IPS-NIHi7 (cell line): ENCODE measurements around the gene TAF5L.
"Not testable (repeated sequence)": the region's sequence is repeated elsewhere in the genome, so short reads cannot be mapped to it uniquely, and the experiment has no call there.

Experiments
- DNase-seq: peaks from one replicate; pipeline ENCODE4 v3.0.0; 2012; ENCODE audit warnings: mixed read lengths; ENCODE audit errors: extremely low spot score

Gene TAF5L

GRCh38 chr1:229603371-229604005 lies 22.4 kb downstream of the TAF5L start:
- DNase-seq, result no peak

GRCh38 chr1:229600229-229600628 lies 25.7 kb downstream of the TAF5L start:
- no peak for DNase-seq

- DNase-seq, result no peak
Measured at GRCh38 chr1:229599218-229599954, 26.5 kb downstream of the TAF5L start.

- no peak for DNase-seq
Measured at GRCh38 chr1:229597877-229598276, 28.0 kb downstream of the TAF5L start.

- DNase-seq, result no peak
Measured at GRCh38 chr1:229596925-229597699, 28.8 kb downstream of the TAF5L start.

- not testable (repeated sequence) for DNase-seq
Measured at GRCh38 chr1:229595876-229596275, 30.0 kb downstream of the TAF5L start.

GRCh38 chr1:229594227-229595008 lies 31.5 kb downstream of the TAF5L start:
- DNase-seq, result no peak

- DNase-seq, result no peak
Measured at GRCh38 chr1:229593800-229594199, 32.1 kb downstream of the TAF5L start.

GRCh38 chr1:229590119-229590518 lies 35.8 kb downstream of the TAF5L start:
- no peak for DNase-seq

GRCh38 chr1:229585338-229585737 lies 40.6 kb downstream of the TAF5L start:
- DNase-seq, result no peak

- DNase-seq, result no peak
Measured at GRCh38 chr1:229582715-229583114, 43.2 kb downstream of the TAF5L start.

GRCh38 chr1:229582011-229582694 lies 43.8 kb downstream of the TAF5L start:
- no peak for DNase-seq

GRCh38 chr1:229581485-229581884 lies 44.4 kb downstream of the TAF5L start:
- DNase-seq, result no peak

GRCh38 chr1:229579059-229579673 lies 46.8 kb downstream of the TAF5L start:
- DNase-seq, result no peak

- no peak for DNase-seq
Measured at GRCh38 chr1:229578168-229579058, 47.5 kb downstream of the TAF5L start.

GRCh38 chr1:229574679-229575442 lies 51.1 kb downstream of the TAF5L start:
- DNase-seq, result no peak

GRCh38 chr1:229572286-229572685 lies 53.6 kb downstream of the TAF5L start:
- no peak for DNase-seq

- no peak for DNase-seq
Measured at GRCh38 chr1:229570891-229571516, 54.9 kb downstream of the TAF5L start.

GRCh38 chr1:229570305-229570704 lies 55.6 kb downstream of the TAF5L start:
- no peak for DNase-seq
